ENCODE data around the gene SUSD6.

The SUSD6 gene

GRCh38 chr14:69673578-69674305, 62.3 kb downstream of the SUSD6 start:
- H3K27ac ChIP-seq = no peak overlapping the region
- no peak for TF ChIP-seq CTCF (conservative IDR thresholded peaks at IDR 0.05)

- no peak overlapping the region for H3K27ac ChIP-seq
- TF ChIP-seq CTCF (conservative IDR thresholded peaks at IDR 0.05) = no peak
Observed at GRCh38 chr14:69674546-69675244, 63.3 kb downstream of the SUSD6 start.

DNA sequence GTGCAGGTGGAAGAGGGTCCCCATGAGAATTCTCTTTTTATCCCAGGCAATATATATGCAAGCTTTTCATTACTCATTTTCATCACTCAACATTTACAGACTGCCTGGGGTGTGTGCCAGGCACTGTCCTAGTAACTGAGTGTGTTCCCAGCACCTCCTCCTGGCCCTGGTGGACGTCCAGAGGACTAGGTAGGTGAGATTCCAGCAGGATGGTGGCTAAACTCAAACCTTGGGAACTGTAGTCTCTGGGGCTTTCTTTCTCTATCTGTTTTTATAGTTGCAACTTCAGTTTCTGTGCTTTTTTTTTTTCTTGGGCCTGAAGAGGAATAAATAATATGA, 63.8 kb downstream of the SUSD6 start:
- no peak for TF ChIP-seq CTCF (conservative IDR thresholded peaks at IDR 0.05)
- no peak overlapping the region for H3K27ac ChIP-seq

- no peak overlapping the region for H3K27ac ChIP-seq
- no peak for TF ChIP-seq CTCF (conservative IDR thresholded peaks at IDR 0.05)
Observed at GRCh38 chr14:69675877-69676416, 64.6 kb downstream of the SUSD6 start.

DNA sequence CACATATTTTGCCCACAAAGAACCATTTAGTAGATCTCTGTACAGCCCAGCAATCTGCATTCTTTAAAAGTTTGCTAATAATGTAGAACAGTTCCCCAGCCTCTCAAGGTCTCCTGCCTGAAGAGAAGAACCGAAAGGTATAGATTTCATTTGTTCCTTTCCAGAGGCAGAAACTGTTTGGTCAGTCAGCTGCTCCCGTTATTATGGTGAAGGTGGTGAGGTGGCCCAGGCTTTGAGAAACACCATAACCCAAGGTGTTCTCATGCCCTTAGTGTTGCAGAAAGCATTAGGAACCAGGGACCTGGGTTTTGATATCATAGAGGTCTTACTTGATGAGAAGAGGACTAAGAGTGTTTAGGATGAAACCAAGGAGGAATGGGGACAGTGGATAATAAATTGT, 65.3 kb downstream of the SUSD6 start:
- TF ChIP-seq CTCF (conservative IDR thresholded peaks at IDR 0.05) = no peak
- H3K27ac ChIP-seq = no peak overlapping the region

GRCh38 chr14:69680297-69680696, 68.9 kb downstream of the SUSD6 start:
- no peak for TF ChIP-seq CTCF (conservative IDR thresholded peaks at IDR 0.05)
- no peak overlapping the region for H3K27ac ChIP-seq

- no peak overlapping the region for H3K27ac ChIP-seq
- TF ChIP-seq CTCF (conservative IDR thresholded peaks at IDR 0.05) = no peak
Observed at GRCh38 chr14:69682136-69682535, 70.7 kb downstream of the SUSD6 start.

Data from VCaP (cell line).